Heart right ventricle (tissue), 16 donors: Measurements from ENCODE around the gene ZFPM1. TPM values are rescaled to one million over a fixed set of nuclear protein-coding genes. Genes with fewer than 3 reads are reported as not detected.
A peak's percentile ranks its signal among the peaks of the same experiment; 100 is the strongest.

Experiments used
- ATAC-seq, 8 donors: fragments of 200-7000 bp; cut with Tn5 transposase; one replicate each; pipeline ENCODE4 v1.9.1; 2020; ENCODE audit warnings: mild to moderate bottlenecking in 8 of 8, moderate library complexity in 8 of 8, moderate number of reproducible peaks in 1 of 8
- DNase-seq, 2 donors: peaks; one replicate each; pipeline ENCODE4 v3.0.0-alpha.2; 2020
- H3K27ac ChIP-seq, 10 donors: fragments of 200-600 bp; sonication (generic) in 2 of 10; one replicate each; pipeline versions ENCODE4 v1.5.0 to v1.8.0; 2020 to 2022; ENCODE audit warnings: mild to moderate bottlenecking in 3 of 10
- H3K27me3 ChIP-seq, 7 donors: fragments of 200-600 bp; one replicate each; pipeline ENCODE4 v1.8.0; 2021 to 2022; ENCODE audit warnings: mild to moderate bottlenecking in 2 of 7
- H3K36me3 ChIP-seq, 9 donors: fragments of 200-600 bp; sonication (generic) in 1 of 9; one replicate each; pipeline versions ENCODE4 v1.5.0 to v1.8.0; 2020 to 2022; ENCODE audit warnings: mild to moderate bottlenecking in 2 of 9
- H3K4me1 ChIP-seq, 9 donors: fragments of 200-600 bp; sonication (generic) in 1 of 9; one replicate each; pipeline versions ENCODE4 v1.5.0 to v1.8.0; 2020 to 2022; ENCODE audit warnings: mild to moderate bottlenecking in 4 of 9
- H3K4me3 ChIP-seq, 10 donors: fragments of 200-600 bp; sonication (generic) in 2 of 10; one replicate each; pipeline versions ENCODE4 v1.5.0 to v1.8.0; 2020 to 2022; ENCODE audit warnings: mild to moderate bottlenecking in 7 of 10, moderate library complexity in 2 of 10
- H3K9me3 ChIP-seq, 11 donors: fragments of 200-600 bp in 10 of 11; sonication (generic) in 2 of 11; one replicate each; pipeline versions ENCODE4 v1.5.0 to v1.8.0; 2013 to 2022; ENCODE audit warnings: mild to moderate bottlenecking in 2 of 11, control low read depth in 1 of 11, moderate library complexity in 1 of 11
- CTCF ChIP-seq, 9 donors: fragments of 200-600 bp; sonication (generic) in 2 of 9; IDR thresholded peaks; one replicate each; pipeline versions ENCODE4 v1.5.0 to v1.8.0; 2021 to 2022; ENCODE audit warnings: antibody characterized with exemption in 9 of 9, mild to moderate bottlenecking in 5 of 9, moderate library complexity in 1 of 9
- WGBS, 2 donors: extraction: QIAGEN DNeasy Blood & Tissue Kit; methylation state at CpG; one replicate each; pipeline ENCODE4 v1.1.7; 2013; ENCODE audit warnings: inconsistent platforms in 1 of 2; 5-methylcytosine and 5-hydroxymethylcytosine counted together
- intact Hi-C, 10 donors: fragments of 100-400 bp; cut with DNase I; formaldehyde crosslinking; loops; one replicate each; pipeline versions ENCODE4 v1.11.1 to v1.14.2; 2022
- polyA plus RNA-seq, 2 donors: library from polyadenylated mRNA; stranded (reverse); fragments of 200-250 nt; gene quantifications; one replicate each; pipeline ENCODE4 v1.2.3, GENCODE V29; 2013
- total RNA-seq, 10 donors: library from RNA; stranded (reverse); fragmentation: NEBNext Ultra II Directional in 3 of 10; extraction: Animal tissue kit (Norgen Biotek cat#: 25700) in 3 of 10; gene quantifications; one replicate each; pipeline versions ENCODE4 v1.2.1 to v1.2.4, GENCODE V29; 2021 to 2023
- donor health status: Arrhythmogenic right ventricular cardiomyopathy.
- donor health status: ischemic (EF 13 %, LVEDD 7.1; RV severe dilation, severe dysfunction).
- donor health status: healthy with polysubstance abuse.
- donor health status: DM: no; HTN: yes; CAD: no.
- donor health status: DM: no; HTN: no; CAD: no.
- donor health status: ischemic (EF 25% LVEDD 6.9; RV normal size, moderate dysfunction).
- donor health status: ischemic (EF 25% LVEDD 5.7; RV mildly dilated, moderate dysfunction).
- donor health status: healthy.
- donor health status: DM: yes; HTN: yes; CAD: no.
- donor health status: Ischemic cardiomyopathy.
- donor health status: ischemic (EF 35%, LVEDD 5.7; RV mildly dilated, moderate dysfunction).
- donor health status: nonischemic (EF 11% LVEDD 7.7; RV severe dilation, severe dysfunction).
- donor health status: DM: yes; HTN: yes; CAD: no.
- donor health status: PGD.
- donor health status: ischemic (EF 29% LVEDD 5.4; RV normal size, mild dysfunction).
- donor health status: nonischemic (EF 23%, LVEDD 6.1; RV moderate dilation, normal function).

Gene ZFPM1
- total and polyA plus RNA-seq, 12 donors = 2.0 to 10.4 (median 4.4) TPM

- peaks cover 6 to 30% (median 25%) of the 10 kb centered on the region in 9 donors for H3K4me1 ChIP-seq
- WGBS, 2 donors = 86 to 90% methylated on average over 18 of the region's 18 CpGs
- intact Hi-C loops = loop anchor here in 2 of 10 donors (5.0 to 10.0 kb wide), 2 partner anchors 37 to 124 kb away; no protein-coding TSS in a partner anchor
- H3K27me3 ChIP-seq = no peaks in the 10 kb centered on the region
- DNase-seq (no peak), ATAC-seq (no peak)
- H3K4me3 ChIP-seq = peak overlapping the region in 8 of 10 donors; percentile 68 to 96 (median 92)
- H3K36me3 ChIP-seq = peaks cover 0 to 23% (median 0%) of the 10 kb centered on the region in 9 donors
- H3K9me3 ChIP-seq = no peaks in the 10 kb centered on the region
- no peak for TF ChIP-seq CTCF (IDR thresholded peaks at IDR 0.05)
- H3K27ac ChIP-seq = peak overlapping the region in 8 of 10 donors; percentile 66 to 92 (median 84)
Observed at GRCh38 chr16:88568710-88569613, 115.9 kb downstream of the ZFPM1 start.

DNA sequence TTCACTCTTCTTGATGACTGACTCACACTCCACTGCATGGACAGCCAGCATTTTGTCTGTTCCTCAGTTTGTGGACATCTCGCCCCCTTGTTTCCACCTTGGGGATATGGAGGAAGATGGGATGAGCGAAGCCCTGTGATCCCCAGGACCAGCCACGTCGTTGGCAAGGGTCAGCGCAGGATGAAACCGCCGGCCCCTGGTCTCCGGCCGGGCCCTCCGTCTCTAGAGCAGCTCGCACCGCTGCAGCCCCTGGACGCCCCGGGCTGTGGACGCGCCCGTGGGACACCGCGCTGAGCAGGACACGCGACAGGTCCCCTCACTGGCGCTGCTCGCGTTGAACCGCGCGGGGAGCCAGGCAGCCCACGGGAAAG is 116.5 kb downstream of the ZFPM1 start:
- DNase-seq = peak in 1 of 2 donors; percentile 37
- H3K27ac ChIP-seq = peak overlapping the region in 9 of 10 donors; percentile 66 to 92 (median 83)
- intact Hi-C loops = loop anchor here in 2 of 10 donors (5.0 to 10.0 kb wide), 2 partner anchors 37 to 125 kb away; no protein-coding TSS in a partner anchor

DNA sequence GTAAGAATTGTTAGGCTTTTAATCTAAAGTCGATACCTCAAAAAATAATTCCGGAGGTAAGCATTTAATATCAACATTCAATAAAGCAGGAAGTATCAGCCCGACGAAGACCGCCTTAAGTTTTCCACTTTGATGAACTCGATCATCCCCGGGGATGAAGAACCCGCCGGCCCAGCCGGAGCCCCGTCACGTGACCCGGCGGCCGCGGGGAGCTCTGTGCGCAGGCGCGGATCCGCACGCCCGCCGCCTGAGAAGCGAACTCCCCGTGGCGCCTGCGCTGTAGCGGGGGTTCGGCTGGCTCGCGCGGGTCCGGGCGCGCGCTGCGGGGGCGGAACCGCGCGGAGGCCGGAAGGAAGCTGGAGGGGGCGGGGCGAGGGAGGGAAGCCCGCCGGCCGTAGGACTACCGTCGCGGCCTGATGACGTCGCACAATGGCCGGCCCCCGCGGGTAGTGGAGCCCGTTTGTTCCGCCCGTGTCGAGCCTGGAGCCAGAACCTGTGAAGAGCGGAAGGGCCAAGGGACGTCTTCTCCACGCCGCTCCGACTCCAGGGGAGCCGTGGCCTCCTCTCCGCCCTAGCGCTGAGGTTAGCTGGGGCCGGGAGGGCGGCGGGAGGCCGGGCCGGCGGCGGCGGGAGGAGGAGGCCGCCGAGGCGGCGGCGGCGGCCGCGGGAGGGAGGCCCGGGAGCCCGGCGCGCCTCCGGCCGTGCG is 117.1 kb downstream of the ZFPM1 start, which contains the start of gene ZC3H18:
Gene ZC3H18, plus strand, starts transcription at position 419 of the 706 bp plus-strand sequence. CDS start 6,721 bp downstream, outside the sequence.
- peak; percentile 97 to 98 for DNase-seq
- no peaks in the 10 kb centered on the region for H3K9me3 ChIP-seq
- no peak for TF ChIP-seq CTCF (IDR thresholded peaks at IDR 0.05)
- intact Hi-C loops = loop anchor here in 5 of 10 donors (2.0 to 10.0 kb wide), 5 partner anchors 21 to 137 kb away; partner anchors contain the start of genes CTU2 (in 4 of the 5) and RNF166 (in 4 of the 5)
- ATAC-seq = peak; percentile 97 to 99 (median 98)
- H3K4me3 ChIP-seq = peak within 1 kb of the TSS; percentile 67 to 96 (median 91)
- H3K27ac ChIP-seq = peak within 1 kb of the TSS; percentile 33 to 92 (median 84)
- peaks cover 0 to 31% (median 0%) of the 10 kb centered on the region in 9 donors for H3K36me3 ChIP-seq
- peaks cover 6 to 30% (median 25%) of the 10 kb centered on the region in 9 donors for H3K4me1 ChIP-seq
- no peaks in the 10 kb centered on the region for H3K27me3 ChIP-seq
- WGBS, 2 donors = 0% methylated on average over 76 to 90 of the region's 90 CpGs

More for the DNA sequence above, 116.5 kb downstream of the ZFPM1 start:
- WGBS, 2 donors = 2% methylated on average over 28 of the region's 28 CpGs
- Histone ChIP-seq H3K4me3 (peak overlapping the region; percentile 40 to 96 (median 91)), H3K27me3 (no peaks in the 10 kb centered on the region), H3K36me3 (peaks cover 0 to 28% (median 0%) of the 10 kb centered on the region in 9 donors), H3K4me1 (peaks cover 6 to 30% (median 25%) of the 10 kb centered on the region in 9 donors), H3K9me3 (no peaks in the 10 kb centered on the region)
- peak; percentile 13 to 47 (median 42) for ATAC-seq
- no peak for TF ChIP-seq CTCF (IDR thresholded peaks at IDR 0.05)
